ENCODE results near the gene LRRC47. TPM values are rescaled to one million over a fixed set of nuclear protein-coding genes. Genes with fewer than 3 reads are reported as not detected.
"Not testable (repeated sequence)": the region's sequence is repeated elsewhere in the genome, so short reads cannot be mapped to it uniquely, and the experiment has no call there.

LRRC47 gene
- total and polyA plus RNA-seq, 11 donors: 18.4 to 85.7 (median 60.2) TPM

- Histone ChIP-seq H3K4me1 (no peaks in the 10 kb centered on the region), H3K27ac (no peak overlapping the region), H3K9me3 (no peaks in the 10 kb centered on the region), H3K27me3 (no peaks in the 10 kb centered on the region), H3K36me3 (peaks cover 0 to 28% (median 24%) of the 10 kb centered on the region in 9 donors), H3K4me3 (no peak overlapping the region)
- DNase-seq (no peak), ATAC-seq (no peak)
- intact Hi-C loops (cut with DNase I): no loop called here
- WGBS, 4 donors: 58 to 70% (median 60%) methylated on average over 2 of the region's 2 CpGs
- TF ChIP-seq, protein P1, sequence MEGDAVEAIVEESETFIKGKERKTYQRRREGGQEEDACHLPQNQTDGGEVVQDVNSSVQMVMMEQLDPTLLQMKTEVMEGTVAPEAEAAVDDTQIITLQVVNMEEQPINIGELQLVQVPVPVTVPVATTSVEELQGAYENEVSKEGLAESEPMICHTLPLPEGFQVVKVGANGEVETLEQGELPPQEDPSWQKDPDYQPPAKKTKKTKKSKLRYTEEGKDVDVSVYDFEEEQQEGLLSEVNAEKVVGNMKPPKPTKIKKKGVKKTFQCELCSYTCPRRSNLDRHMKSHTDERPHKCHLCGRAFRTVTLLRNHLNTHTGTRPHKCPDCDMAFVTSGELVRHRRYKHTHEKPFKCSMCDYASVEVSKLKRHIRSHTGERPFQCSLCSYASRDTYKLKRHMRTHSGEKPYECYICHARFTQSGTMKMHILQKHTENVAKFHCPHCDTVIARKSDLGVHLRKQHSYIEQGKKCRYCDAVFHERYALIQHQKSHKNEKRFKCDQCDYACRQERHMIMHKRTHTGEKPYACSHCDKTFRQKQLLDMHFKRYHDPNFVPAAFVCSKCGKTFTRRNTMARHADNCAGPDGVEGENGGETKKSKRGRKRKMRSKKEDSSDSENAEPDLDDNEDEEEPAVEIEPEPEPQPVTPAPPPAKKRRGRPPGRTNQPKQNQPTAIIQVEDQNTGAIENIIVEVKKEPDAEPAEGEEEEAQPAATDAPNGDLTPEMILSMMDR (IDR thresholded peaks at IDR 0.05): no peak
- TF ChIP-seq POLR2A (IDR thresholded peaks at IDR 0.05): no peak
These were observed 15.3 kb upstream of the LRRC47 start for GRCh38 chr1:3811595-3811911.

DNA sequence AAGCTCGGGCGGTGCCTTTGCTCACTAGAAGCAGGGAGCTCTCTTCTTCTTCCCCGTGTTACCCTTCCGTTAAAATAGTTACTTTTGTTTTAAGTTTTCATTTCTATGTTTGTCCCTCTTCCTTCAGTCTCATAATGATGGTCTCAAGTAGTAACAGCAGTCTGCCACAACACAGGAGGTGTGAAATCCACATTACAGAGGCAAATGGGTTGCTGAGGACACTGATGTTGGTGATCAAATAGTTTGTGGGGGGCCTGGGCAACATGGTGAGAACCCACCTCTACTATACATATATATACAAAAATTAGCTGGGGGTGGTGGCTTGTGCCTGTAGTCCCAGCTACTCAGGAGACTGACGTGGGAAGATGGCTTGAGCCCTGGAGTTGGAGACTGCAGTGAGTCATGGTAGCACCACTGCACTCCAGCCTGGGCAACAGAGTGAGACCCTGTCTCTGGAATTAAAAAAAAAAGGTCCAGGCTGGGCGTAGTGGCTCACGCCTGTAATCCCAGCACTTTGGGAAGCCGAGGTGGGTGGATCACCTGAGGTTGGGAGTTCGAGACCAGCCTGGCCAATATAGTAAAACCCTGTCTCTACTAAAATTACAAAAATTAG is 14.0 kb upstream of the LRRC47 start:
- H3K27ac ChIP-seq; H3K4me3 ChIP-seq; ATAC-seq; intact Hi-C loops (cut with DNase I); H3K4me1 ChIP-seq; H3K9me3 ChIP-seq; DNase-seq; H3K27me3 ChIP-seq: not testable (repeated sequence)
- WGBS, 4 donors: 82 to 88% (median 86%) methylated on average over 9 of the region's 9 CpGs
- H3K36me3 ChIP-seq: peaks cover 0 to 18% (median 13%) of the 10 kb centered on the region in 9 donors

DNA sequence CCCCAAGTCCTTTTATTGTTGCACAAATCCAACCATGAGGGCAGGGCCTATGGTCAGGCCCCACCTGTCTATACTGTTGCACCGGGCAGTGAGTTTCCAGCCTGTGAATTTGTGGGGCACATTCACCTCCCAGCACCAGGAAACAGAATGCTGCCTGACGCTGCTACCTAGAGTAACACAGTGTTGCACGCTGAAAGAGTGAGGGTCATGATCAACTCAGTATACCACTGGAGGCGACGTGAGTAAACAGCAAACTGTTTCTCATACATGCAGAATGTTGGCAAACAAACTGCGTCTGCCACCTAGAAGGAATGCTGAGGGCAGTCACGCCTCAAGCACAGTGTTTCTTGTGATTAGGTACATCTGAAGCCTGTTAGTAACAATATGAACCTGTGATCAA is 13.4 kb upstream of the LRRC47 start:
- ATAC-seq (no peak), DNase-seq (no peak)
- Histone ChIP-seq H3K27ac (no peak overlapping the region), H3K4me3 (no peak overlapping the region), H3K4me1 (no peaks in the 10 kb centered on the region), H3K9me3 (no peaks in the 10 kb centered on the region), H3K27me3 (peaks cover 0 to 8% (median 0%) of the 10 kb centered on the region in 9 donors), H3K36me3 (peaks cover 0 to 12% (median 7%) of the 10 kb centered on the region in 9 donors)
- intact Hi-C loops (cut with DNase I): no loop called here
- 74 to 83% (median 78%) methylated on average over 7 of the region's 7 CpGs for WGBS, 4 donors
- TF ChIP-seq POLR2A (IDR thresholded peaks at IDR 0.05): no peak
- TF ChIP-seq, protein P1 (IDR thresholded peaks at IDR 0.05): no peak

DNA sequence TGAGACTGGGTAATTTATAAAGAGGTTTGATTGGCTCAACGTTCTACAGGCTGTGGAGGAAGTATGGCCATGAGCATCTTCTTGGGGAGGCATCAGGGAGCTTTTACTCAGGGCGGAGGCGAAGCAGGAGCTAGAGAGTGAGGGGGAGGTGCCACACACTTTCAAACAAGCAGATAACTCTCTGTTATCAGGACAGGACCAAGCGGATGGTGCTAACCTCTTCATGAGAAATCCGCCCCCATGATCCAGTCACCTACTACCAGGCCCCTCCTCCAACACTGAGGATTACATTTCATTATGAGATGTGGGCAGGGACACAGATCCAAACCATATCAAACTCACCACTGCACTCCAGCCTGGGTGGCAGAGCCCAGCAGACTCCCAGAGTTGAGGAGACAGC is 11.5 kb upstream of the LRRC47 start:
- DNase-seq: no peak
- Histone ChIP-seq H3K9me3 (no peaks in the 10 kb centered on the region), H3K4me3 (no peak overlapping the region), H3K4me1 (no peaks in the 10 kb centered on the region), H3K27me3 (peaks cover 0 to 23% (median 0%) of the 10 kb centered on the region in 9 donors), H3K36me3 (no peaks in the 10 kb centered on the region), H3K27ac (no peak overlapping the region)
- WGBS, 4 donors: 81 to 82% (median 82%) methylated on average over 5 of the region's 5 CpGs
- intact Hi-C loops (cut with DNase I): no loop called here
- ATAC-seq: no peak
- no peak for TF ChIP-seq POLR2A (IDR thresholded peaks at IDR 0.05)
- TF ChIP-seq, protein P1 (IDR thresholded peaks at IDR 0.05): no peak

GRCh38 chr1:3805038-3805437 is 8.7 kb upstream of the LRRC47 start:
- no peaks in the 10 kb centered on the region for H3K36me3 ChIP-seq
- intact Hi-C loops (cut with DNase I): no loop called here
- H3K27me3 ChIP-seq: peaks cover 0 to 23% (median 0%) of the 10 kb centered on the region in 9 donors
- DNase-seq (no peak), ATAC-seq (no peak)
- no peak overlapping the region for H3K4me3 ChIP-seq
- no peaks in the 10 kb centered on the region for H3K4me1 ChIP-seq
- WGBS, 4 donors: 83 to 92% (median 89%) methylated on average over 11 of the region's 11 CpGs
- H3K9me3 ChIP-seq: no peaks in the 10 kb centered on the region
- TF ChIP-seq, protein P1 (IDR thresholded peaks at IDR 0.05): no peak
- no peak for TF ChIP-seq POLR2A (IDR thresholded peaks at IDR 0.05)
- H3K27ac ChIP-seq: no peak overlapping the region

DNA sequence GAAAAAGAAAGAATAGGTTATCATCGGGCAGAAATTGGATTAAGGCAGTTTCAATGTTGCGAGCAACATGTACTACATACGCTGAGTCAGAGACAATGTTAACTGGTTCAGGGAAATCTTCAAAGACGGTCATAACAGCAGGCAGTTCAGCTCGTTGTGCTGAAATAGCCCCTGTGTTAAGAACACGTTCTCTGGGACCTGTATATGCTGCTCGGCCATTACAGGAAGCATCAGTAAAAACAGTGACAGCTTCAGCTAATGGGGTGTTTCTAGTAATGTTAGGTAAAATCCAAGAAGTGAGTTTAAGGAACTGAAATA is 8.3 kb upstream of the LRRC47 start:
- not testable (repeated sequence) for DNase-seq

More for the DNA sequence above, 8.3 kb upstream of the LRRC47 start:
- not testable (repeated sequence) for H3K4me1 ChIP-seq, H3K9me3 ChIP-seq, H3K36me3 ChIP-seq, H3K4me3 ChIP-seq, H3K27ac ChIP-seq, ATAC-seq
- 58 to 68% (median 60%) methylated on average over 7 of the region's 7 CpGs for WGBS, 4 donors
- H3K27me3 ChIP-seq: peaks cover 0 to 23% (median 0%) of the 10 kb centered on the region in 9 donors
- intact Hi-C loops (cut with DNase I): loop anchor here in 1 of 10 donors (5.0 kb wide), 1 partner anchor 107 kb away; no protein-coding TSS in a partner anchor
